ENCODE data around the gene SMIM3.

- TF ChIP-seq EZH2phosphoT487 (conservative IDR thresholded peaks at IDR 0.05; ENCODE audit: low read length) (no peak), CTCF (IDR thresholded peaks at IDR 0.05; ENCODE audit: insufficient read depth, low read length, poor library complexity, severe bottlenecking) (no peak)
Measured at GRCh38 chr5:150750469-150750868, 28.1 kb upstream of the SMIM3 start.
